HG02610 (cell line): ENCODE results near the gene C1S.
"Not testable (repeated sequence)": the region's sequence is repeated elsewhere in the genome, so short reads cannot be mapped to it uniquely, and the experiment has no call there.

ENCODE experiments used
- ATAC-seq: cut with Tn5 transposase; IDR thresholded peaks from one replicate; pipeline ENCODE4 v1.9.1; 2021; ENCODE audit warnings: mild to moderate bottlenecking, moderate library complexity; ENCODE audit not compliant: unreplicated experiment

C1S gene

DNA sequence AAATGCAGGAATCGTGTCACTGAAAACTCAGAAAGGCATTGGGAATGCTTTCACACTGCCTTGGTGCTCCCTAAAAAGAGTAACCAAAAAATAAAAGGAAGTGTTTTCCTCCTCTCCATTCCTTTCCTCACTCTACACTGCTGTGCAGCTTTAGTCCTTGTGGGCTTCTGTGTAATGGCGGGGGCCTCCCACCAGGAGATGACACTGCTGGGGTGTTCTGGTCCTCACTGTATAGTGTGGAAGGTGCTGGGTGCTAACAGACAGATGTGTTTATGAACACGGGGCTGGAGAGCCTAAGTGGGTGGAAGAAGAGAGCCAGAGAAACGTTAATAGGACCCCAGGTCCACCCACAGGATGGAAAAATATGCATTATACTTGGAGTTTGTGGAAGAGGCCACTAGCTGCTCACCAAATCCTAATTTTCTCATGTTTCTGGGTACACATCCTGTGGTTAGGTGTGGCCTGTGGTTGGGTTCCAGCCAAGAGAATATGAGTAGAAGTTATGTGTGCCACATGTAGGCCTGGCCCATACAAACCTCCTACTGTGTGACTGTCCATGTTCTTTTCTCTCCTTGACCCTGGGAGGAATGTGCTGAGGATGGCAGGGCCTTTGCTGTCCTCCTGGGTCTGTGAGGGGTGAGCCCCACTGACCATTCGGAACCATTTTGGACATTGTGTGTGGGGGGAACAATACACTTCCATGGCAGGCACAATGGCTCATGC lies 14.0 kb upstream of the C1S start:
- no peak for ATAC-seq

DNA sequence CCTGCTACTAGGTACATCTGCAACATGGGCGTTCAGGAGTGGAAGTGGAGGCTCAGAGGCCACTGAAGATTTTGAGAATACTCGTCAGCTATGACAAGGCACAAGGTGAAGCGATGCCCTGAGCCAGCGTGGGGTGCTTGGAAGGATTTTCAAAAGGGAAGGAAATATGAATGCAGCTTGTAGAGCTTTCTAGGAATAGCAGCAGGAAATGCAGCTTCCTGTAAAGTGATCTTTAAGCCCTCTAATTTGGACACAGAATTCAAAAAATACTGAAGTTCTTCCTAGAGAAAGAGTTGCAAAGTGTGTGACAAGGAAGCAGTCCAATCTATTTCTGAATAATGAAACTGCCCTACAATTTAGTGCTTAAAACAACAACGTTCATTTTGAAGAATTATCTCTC lies 13.2 kb upstream of the C1S start:
- ATAC-seq = no peak

DNA sequence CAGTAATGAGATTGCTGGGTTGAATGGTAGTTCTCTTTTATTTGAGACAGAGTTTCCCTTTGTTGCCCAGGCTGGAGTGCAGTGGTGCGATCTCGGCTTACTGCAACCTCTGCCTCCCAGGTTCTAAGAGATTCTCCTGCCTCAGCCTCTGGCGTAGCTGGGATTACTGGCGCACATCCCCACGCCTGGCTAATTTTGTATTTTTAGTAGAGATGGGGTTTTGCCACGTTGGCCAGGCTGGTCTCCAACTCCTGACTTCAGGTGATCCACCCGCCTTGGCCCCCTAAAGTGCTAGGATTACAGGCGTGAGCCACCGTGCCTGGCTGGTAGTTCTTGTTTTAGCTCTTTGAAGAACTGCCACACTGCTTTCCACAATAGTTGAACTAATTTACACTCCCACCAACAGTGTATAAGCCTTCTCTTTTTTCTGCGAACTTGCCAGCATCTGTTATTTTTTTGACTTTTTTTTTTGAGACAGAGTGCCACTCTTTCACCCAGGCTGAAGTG lies 11.0 kb upstream of the C1S start:
- not testable (repeated sequence) for ATAC-seq

DNA sequence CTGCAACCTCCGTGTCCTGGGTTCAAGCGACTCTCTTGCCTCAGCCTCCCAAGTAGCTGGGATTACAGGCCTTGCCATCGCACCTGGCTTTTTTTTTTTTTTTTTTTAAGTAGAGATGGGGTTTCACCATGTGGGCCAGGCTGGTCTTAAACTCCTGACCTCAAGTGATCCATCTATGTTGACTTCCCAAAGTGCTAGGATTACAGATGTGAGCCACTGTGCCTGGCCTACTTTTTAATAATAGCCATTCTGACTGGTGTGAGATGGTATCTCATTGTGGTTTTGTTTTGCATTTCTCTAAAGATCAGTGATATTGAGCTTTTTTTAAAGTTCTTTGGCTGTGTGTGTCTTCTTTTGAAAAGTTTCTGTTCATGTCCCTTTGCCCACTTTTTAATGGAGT lies 10.5 kb upstream of the C1S start:
- not testable (repeated sequence) for ATAC-seq

DNA sequence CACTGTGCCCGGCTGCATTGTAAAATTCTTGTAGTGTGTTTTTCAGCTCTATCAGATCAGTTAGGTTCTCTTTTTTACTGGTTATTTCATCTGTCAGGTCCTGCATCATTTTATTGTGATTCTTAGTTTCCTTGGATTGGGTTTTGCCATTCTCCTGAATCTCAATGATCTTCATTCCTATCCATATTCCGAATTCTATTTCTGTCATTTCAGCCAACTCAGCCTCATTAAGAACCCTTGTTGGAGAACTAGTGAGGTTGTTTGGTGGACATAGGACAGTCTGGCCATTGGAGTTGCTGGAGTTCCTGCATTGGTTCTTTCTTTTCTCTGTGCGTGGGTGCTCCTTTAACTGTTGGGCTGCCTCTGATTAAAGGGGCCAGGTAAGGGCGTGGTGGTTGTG lies 5.6 kb upstream of the C1S start:
- ATAC-seq = no peak

DNA sequence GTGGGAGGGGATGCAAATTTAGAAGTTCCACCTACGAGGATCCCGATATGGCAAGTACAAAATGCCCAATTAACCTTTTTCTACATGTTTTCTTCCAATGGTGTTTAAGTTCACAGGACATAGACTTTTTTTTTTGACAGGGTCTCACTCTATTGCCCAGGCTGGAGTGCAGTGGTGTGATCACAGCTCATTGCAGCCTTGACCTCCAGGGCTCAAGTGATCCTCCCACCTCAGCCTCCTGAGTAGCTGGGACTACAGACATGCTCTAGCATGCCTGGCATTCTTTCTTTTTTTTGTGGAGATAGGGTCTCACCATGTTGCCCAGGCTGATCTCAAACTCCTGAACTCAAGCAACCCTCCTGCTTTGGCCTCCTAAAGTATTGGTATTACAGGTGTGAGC lies 4.8 kb upstream of the C1S start:
- not testable (repeated sequence) for ATAC-seq

DNA sequence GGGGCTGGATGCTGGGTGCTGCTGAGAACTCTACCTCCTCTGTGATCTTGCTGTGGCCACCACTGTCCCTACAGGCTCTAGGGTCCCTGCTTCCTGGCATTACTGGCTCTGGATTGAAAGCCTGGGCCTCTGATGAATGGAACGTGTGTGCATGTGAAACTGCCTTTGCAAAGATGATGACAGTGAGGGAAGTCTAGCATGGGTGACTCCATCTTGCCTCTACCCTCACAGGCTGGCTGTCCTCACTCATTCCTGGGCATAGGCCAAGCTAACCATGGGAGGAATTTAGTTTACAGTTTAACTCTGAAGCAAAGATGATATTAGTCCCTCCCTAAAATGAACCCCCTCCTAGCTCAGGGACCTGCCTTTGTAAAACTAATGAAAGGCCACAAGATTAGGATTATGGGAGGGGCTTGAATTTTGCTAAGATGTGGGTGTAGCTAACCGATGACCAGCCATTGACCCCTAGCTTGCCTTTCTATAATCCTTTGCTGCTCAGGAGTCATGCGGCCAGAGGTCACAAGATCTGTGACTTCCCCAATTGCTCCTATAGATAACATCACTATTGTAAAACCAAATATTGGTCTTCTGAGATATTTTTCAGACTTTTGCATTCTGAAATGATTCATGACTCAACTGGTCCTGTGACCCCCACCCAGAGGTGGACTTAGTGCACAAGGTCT lies 2.2 kb upstream of the C1S start:
- no peak for ATAC-seq

DNA sequence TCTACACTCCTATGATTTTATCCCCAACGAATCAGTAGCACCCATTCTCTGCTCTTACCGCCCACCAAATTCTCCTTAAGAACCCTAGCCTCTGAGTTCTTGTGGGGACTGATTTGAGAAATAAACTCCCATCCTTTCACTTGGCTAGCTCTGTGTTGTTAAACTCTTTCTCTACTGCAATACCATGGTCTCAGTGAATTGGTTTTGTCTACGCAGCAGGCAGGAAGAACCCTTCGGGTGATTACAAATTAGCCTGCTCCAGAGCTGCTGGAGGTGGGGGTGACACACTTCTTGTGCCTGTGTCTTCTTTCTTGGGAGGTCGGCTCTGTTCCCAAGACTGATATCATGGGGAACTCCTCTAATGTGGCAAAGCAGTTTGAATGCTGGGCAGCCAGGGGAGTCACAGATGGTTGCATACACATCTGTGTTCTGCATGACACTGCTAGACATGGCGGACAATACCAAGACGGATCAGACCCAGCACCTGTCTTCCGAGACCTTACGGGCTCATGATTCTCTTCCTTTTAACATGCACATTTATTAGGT lies 1.6 kb upstream of the C1S start:
- no peak for ATAC-seq

DNA sequence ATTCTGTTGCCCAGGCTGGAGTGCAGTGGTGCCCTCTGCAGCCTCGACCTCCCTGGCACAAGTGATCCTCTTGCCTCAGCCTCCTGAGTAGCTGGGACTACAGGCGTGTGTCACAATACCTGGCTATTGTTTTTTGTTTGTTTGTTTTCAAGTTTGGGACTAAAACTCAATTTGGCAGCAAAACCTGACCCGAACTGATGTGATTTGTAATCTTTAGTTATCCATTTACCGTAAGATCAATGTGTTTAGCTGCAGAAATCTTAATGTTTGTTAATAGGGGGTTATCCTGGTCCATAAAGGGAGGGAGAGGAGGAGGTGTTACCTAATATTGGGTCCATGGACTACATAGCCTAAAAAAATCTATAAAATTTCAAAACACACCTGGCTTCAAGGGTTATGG lies 738 bp upstream of the C1S start:
- ATAC-seq = no peak

DNA sequence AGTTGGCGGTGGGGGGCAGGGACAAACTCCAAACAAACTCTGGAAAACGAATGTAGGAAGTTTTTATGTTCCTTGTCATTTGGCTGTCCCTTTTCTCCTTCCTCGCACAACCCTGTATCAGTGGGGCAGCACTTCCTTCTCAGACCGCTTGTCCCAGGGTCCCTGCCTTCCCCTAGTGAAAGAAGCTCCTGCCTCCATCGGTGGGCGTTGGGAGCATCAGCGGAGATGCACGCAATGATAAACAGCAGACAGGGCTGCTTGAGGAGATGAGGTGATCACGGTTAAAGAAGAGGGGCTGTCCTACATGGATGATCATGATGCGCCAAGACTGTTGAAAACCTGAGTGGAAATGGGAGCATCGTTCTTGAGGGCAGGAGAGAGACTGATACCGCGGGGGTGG lies 620 bp downstream of the C1S start:
- ATAC-seq = no peak

DNA sequence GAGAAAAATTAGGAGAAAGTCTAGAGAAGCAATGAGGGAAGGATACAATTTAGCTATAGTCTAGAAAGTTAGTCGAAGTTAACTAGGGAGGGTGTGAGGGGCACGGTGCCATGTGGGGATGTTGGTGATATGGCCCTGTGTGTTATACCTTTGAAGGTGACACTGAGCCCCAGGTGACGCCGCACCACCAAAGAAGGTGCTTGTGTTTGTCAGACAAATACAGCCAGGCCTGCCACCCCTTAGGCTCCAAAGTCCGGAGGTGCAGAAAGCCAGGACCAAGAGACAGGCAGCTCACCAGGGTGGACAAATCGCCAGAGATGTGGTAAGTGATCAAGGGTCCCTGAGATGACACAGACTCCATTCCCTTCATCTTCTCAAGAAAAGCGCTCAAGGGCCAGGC lies 1.1 kb downstream of the C1S start:
- no peak for ATAC-seq

DNA sequence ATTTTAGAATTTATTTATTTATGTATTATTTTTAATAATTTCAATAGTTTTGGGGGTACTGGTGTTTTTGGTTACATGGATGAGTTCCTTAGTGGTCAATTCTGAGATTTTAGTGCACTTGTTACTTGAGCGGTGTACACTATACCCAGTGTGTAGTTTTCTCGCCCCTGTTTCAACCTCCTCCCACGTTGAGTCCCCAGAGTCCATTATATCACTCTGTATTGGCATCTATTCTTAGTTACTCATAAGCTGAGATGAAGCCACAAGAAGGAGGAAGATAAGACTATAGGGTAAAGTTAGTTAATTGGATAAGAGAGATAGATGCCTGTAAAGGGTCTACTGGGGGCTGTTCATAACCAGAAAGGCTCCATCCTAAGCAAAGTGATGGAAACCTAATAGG lies 4.0 kb downstream of the C1S start:
- no peak for ATAC-seq

DNA sequence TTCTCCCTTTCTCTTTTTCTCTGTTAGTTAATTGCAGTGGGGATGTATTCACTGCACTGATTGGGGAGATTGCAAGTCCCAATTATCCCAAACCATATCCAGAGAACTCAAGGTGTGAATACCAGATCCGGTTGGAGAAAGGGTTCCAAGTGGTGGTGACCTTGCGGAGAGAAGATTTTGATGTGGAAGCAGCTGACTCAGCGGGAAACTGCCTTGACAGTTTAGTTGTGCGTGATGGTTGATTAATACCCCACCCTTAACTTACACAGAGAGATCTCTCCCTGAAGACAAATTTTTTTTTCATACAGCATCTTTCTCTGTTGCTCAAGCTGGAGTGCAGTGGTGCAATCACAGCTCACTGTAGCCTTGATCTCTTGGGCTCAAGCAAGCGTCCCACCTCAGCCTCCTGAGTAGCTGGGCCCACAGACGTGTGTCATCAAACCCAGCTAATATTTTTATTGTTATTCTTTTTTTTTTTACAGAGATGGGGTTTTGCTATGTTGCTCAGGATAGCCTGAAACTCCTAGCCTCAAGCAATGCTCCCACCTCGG lies 4.6 kb downstream of the C1S start:
- ATAC-seq = no peak

DNA sequence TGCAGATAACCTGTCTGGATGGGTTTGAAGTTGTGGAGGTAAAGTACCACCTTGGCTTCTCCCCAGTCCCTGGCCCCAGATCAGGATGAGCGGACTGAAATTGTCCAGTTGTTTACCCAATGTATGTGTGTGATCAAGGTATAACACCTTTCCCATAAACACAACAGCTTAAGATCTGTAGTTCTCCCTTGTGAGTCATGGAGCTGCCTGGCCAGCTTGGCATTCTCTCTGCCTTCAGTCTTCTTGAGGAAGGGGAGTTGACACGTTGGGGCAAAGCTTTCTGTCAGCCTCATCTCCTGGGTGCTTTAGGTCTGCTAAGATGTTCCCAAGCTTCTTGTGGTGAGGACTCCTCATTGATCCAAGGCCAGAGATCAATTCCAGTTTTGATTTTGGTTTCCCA lies 6.1 kb downstream of the C1S start:
- no peak for ATAC-seq

DNA sequence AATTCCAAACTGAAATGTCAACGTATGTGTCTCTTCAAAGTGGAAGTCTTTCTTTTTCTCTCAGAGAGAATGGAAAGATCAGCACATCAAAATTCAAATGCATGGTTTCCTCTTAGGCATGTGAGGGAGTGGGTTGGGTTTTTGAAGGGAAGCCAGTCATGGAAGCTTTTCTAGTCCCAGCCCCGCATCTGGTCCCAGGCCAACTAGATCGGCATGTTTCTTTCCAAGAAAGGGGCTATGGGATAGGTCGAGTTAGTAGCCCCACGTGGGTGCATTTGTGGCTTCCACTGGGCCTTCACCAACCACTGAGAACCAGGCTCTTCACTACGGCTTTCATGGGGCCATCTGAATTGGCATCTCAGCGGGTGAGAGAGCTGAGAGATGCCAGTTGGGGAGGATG lies 6.6 kb downstream of the C1S start:
- no peak for ATAC-seq

DNA sequence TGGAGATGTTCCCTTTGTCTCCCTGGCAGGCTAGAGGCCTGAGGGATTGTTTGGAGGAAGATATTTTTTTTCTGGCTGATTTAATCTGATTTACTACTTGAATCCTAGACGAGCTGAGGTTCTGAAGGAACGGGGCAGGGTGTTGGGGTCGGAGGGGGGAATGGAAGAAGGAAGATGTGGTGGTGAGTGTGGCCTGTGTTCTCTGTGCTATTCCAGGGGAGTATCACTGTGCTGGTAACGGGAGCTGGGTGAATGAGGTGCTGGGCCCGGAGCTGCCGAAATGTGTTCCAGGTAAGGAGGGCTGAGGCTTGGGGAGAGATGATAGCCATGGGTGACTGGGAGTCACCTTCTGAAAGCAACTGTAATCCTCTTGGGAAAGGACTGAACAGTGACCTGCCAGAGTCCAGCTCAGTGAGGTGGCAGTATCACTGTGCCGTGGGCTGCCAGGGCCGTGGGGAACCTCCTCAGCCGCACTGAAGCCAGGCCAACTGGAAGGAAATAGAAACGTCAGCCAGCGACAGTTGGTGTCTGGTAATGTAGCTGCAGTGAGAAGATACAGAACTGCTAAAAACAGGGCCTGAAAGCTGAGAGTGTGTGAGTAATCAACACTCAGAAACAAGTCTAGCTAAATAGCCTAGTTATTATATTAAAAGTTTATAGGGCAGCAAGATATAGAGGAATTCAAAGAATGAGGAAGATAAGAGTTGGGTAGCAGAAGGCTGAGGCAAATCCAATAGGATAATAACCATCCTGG lies 7.9 kb downstream of the C1S start:
- no peak for ATAC-seq

DNA sequence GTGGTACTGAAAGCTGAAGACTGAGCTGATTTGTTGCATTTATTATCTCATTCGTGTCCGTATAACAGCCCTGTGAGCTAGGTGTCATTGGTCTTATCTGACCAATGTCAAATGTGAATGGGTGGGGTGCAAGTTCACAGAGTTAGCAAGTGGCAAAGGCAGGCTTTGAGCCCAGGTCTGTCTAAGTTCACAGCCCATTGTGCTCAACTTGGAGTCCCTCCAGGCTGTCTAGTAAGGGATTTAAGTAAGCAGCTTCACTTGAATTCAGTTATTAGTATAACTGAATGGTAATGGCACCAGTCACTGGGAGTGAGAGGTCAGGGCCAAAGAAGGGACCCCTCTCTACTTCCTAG lies 8.5 kb downstream of the C1S start:
- no peak for ATAC-seq

DNA sequence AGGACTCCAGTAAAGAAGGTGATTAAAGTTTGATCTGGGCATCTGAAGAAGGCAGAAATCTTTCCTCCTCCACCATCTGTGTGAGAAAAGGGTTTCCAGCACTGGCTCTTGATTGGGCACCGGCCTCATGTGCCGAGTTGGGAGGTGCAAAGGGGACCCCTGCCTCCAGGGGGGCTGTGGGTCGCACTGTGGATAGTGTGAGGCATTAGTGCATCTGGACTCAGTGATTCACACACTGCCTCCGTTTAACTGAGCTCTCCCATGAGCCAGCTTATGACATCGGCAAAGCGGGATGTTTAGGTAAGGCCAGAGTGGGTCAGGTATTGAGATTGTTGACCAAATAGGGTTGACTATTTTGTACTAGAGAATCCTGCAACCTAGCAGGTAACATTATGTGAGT lies 8.9 kb downstream of the C1S start:
- ATAC-seq = no peak

DNA sequence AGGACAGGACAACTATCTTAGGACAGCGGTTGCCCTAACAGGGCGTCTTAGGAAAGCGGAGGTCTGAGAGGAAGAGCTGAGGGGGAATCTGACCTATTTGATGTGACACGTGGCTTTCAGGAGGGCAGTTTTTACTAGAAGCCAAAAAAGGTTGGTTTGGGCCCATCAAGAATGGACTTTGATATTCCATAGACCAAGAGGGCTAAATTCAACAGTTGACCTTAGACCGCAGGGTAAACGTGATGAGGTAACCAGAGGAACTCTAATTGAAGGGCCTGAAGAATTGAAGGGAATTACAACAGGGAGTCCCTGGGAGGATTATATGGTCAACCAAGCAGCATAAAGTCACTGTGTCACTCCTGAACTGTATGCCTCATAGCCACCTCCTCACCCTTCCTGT lies 11.5 kb downstream of the C1S start:
- ATAC-seq = no peak

DNA sequence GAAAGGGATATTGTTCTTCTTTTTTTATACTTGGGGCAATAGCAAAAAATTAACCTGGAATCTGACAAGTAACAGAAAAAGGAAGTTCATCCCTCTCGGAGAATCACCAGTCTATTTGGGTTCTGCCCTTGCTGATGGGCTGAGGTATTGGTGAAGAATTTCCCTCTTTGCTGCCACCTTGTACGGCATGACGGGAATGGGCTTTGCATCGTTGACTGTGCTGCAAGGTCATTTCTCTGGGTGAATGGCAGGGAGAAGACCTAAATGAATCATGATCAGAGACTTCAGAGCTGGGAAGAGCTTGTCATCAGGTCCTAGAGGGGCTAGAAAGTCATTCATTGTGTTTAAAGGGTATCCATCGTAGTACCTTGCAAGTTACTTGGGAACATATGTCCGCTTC lies 12.0 kb downstream of the C1S start:
- ATAC-seq = no peak

DNA sequence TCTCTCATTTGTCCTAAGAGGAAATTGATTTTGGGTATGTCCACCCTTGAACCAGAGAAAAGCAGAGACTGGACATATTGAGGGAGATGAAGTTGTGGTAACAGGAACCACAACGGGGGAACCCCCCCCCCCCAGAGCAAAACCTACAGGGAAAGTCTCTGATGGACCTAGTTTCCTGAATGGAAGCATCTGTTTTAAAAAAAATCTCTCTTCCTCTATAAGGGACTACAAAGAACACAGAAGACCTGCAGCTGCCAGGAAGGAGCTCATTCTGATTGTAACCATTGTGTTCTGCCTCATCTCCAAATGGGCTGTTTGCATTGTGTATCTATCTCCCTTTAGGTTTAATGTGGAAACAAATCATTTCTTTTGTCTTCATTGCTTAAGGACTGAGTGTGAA lies 13.4 kb downstream of the C1S start:
- ATAC-seq = no peak
